Measurements from ENCODE around the gene AKAP14. TPM values are rescaled to one million over a fixed set of nuclear protein-coding genes. Genes with fewer than 3 reads are reported as not detected.
"Not testable (repeated sequence)": the region's sequence is repeated elsewhere in the genome, so short reads cannot be mapped to it uniquely, and the experiment has no call there.

AKAP14 gene
- total RNA-seq = not detected in 2 replicates
- polyA plus RNA-seq (2012) = 0.67 TPM

DNA sequence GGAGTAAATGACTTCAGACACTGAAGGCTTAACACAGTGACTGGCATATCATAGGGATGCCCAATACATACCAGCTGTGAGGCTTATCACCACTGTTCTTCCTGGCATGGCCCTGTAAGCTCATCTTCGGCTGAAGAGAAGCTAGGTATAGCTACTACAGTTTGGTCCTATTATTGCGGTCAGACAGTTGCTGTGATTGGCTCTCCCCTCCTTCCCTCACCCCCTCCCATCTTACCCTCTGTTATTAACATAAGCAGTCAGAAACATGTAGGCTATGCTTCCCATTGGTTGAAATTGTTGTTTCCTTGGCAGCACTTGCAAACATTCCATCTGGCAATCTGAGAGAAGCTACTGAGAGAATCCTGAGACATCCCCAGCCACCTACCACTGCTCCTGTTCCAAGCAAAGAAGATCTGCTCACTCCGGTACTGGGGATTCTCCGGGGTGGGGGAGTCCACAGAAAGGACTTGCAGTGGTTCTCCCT, at the start of gene AKAP14:
AKAP14 (plus strand) TSS at position 51 of the 484 bp plus-strand sequence. CDS start 7,331 bp downstream, outside the sequence.
- DNase-seq (ENCODE audit: low read depth) = no peak

DNA sequence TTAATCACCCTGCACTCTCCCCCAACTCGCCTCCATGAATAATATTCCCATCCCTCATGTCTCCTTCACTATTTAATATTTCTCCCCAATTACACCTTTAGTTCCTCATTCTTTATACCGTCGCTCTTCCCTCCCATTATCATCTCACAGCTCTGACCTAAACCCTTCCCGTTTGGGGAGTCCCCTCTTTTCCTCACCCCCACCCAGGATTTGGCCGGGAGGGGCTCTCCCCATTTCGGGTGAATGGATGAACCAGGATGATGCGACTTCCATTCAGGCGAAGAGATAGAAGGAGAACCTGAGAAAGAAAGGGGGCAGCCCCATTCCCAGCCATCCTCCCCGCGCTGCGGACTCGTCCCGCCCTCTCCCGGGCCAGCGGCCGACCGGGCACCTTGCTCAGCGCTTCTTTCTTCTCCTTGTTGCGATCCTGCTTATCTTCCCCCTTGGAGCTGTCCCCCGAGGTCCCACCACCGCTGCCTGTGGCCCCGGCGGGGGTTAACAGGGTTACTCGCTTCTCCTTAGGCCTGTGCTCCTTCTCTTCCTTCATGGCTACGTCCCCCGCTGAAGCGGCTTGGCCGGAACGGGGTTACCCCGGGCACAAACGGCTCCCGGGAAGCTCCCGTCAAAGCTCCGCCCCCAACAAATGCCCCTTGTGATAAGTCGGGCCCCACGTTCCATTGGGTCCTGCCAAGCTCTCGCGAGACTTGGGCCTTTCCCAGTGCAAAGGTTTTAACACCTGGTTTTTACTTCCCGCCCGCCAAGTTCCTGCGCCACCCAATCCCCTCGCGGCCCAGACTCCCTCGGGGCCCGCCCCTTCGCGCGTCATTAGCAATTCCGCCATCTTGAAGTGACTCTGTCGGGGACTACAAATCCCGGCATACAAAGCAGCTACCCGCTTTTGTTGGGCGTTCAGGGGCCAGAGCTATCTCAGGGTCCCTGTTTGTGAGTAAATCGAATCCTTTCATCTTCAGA, 43.0 kb upstream of the AKAP14 start, which contains the start of gene UPF3B:
UPF3B (minus strand) TSS at position 582 of the 972 bp plus-strand sequence; CDS start at position 547, 35 bp downstream.
- peak; percentile 98 for DNase-seq (ENCODE audit: low read depth)

DNA sequence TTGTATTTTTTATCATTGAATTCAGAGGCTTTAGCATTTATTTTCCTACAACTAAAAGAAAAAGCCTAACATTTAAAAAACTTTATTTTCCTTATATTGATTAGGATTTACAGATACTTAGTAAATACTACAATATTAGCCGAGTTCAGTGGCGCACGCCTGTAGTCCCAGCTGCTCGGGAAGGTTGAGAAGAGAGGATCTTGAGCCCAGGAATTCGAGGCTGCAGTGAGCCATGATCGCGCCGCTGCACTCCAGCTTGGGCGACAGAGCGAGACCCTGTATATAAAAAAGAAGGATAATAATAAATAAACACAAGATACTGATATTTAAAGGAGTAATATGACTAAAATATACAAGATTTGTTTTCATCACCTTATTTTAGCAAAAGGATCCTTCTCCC, 42.2 kb upstream of the AKAP14 start:
- DNase-seq (ENCODE audit: low read depth) = peak; percentile 17

DNA sequence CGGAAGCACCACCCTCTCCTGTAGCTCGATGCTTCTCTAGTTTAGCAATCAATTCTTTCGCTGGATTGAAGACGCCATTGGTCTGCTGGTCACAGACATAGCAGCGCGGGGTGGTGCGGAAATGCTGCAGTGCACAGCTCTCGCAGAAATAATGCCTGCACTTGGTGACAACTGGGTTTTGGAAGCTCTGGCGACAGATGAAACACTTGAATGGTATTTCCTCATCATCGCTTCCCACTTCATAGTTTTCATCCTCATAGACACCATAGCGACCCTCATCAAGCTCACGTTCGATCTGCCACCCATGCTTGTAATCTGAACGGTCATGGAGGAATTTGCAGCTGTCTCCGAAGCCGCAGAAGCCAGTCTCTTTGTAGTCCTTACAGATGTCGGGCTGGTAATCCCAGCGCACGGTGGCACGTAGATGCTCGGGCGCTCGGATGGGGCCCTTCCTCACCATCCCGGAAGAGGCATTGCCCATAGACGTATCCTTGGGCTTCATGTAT, 25.0 kb upstream of the AKAP14 start:
- DNase-seq (ENCODE audit: low read depth) = peak; percentile 59

DNA sequence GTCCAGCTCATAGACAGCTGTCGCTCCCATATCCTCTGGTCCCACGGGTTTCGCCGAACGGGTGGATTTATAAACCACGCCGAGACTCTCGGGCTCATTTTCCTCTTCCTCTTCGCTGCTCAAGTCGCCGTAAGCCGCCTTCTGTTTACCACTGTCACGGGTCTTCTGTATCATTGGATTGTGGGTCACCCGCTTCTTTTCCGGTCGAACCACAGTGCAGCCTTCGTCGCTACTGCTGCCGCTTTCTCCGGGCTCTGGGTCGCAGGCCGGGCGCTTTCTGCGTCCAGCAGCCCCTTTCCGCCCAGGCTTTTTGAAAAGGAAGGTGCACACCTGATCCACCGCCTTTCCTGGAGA, 24.5 kb upstream of the AKAP14 start:
- no peak for DNase-seq (ENCODE audit: low read depth)

DNA sequence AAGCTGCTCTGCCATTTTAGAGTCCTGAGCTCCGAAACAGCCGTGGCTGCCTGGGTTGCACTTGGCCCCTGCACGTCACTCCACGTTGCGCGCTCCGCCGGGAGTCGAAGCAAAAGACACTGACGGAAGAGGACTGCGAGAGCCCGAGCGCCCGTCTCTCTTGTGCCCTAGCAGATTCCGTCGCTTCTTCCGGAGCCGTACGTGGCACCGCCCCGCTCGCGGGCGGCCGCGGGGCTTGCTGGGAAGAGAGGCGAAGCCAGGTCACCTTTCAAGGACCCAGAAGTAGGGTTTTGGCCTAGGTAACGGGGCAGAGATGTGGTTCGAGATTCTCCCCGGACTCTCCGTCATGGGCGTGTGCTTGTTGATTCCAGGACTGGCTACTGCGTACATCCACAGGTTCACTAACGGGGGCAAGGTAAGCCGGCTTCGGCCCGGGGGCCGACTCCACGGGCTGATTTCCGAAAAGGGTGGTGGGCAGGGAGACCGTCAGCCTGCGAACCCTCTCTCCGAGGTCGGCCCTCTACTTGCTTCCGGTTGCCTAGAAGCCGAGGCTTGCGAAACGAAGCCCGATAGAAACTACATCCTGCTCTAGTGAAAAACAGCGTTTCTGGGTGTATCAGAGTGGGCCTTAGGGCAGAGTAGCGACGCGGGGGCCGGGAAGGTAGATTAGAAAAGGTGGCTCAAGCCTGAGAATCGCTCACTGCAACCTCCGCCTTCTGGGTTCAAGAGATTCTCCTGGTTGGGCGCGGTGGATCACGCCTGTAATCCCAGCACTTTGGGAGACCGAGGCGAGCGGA, 23.9 kb upstream of the AKAP14 start, which contains the start of the genes NDUFA1 and RNF113A:
NDUFA1 (plus strand) TSS at position 234 of the 797 bp plus-strand sequence; CDS start at position 314, 80 bp downstream.
RNF113A (minus strand) TSS at position 135 of the 797 bp plus-strand sequence; CDS start at position 15, 120 bp downstream.
- peak; percentile 82 for DNase-seq (ENCODE audit: low read depth)

DNA sequence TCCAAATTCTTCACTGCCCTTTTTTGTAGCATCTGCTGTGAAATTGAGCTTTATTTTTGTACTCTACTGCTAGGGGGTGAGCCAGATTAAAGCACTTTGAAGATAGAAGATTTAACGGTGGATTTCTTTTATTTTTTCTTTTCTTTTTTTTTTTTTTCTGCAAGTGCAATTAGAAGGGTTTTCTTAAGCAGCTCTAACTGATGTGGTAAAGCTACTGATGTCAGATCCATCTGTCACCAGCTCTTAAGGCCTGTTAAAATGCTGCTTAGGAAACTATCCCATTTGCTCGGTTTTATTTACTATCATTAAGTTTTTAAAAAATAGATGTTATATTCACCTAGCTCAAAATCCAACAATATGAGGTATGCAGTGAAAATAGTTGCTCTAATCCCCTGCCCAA, 17.0 kb upstream of the AKAP14 start:
- no peak for DNase-seq (ENCODE audit: low read depth)

DNA sequence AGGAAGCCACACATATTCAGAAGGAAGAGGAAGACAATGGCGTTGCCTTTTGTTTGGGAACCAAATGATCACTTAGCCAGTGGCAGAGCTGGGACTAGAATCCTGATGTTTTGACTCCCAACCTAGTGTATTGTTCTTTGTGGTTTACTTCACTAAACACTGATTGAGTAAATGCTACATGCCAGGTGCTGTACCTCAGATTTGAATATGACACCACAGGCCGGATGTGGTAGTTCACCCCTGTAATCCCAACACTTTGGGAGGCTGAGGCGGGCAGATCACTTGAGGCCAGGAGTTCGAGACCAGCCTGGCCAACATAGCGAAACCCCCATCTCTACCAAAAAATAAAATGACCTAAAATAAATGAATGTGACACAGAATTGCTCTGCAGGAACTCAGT, 15.6 kb upstream of the AKAP14 start:
- DNase-seq (ENCODE audit: low read depth) = no peak

DNA sequence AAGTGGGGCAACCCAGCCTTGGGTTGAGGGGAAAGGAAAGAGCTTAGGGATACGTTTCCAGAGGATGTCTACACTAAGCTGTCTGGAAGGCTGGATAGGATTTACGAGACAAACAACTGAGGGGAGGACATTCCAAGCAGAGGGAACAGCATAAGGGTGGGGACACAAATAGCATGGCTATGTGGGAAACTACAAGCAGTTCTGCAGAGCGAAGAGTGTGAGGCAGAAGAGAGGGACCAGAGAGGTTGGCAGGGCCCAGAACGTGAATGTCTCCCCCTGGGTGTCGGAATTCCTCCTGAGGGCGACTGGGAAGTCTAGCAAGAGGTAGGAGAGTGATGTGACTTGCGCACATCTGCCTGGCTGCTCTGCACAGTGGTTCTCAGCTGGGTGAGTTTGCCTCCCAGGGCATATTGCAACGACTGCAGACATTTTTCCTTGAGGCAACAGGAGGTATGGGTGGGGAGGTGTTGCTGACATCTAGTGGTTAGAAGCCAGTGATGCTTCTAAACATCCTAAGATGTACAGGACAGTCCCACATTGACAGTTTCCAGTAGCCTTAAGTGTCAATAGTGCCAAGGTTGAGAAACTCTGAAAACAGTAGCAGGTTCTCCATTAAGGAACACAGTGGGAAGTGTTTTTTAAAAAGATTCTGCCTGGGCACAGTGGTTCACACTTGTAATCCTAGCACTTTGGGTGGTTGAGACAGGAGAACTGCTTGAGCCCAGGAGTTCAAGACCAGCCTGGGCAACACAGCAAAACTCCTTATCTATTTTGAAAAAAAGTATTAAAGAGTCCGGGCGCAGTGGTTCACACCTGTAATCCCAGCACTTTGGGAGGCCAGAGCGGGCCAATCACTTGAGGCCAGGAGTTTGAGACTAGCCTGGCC, 14.9 kb upstream of the AKAP14 start:
- peak; percentile 44 for DNase-seq (ENCODE audit: low read depth)

DNA sequence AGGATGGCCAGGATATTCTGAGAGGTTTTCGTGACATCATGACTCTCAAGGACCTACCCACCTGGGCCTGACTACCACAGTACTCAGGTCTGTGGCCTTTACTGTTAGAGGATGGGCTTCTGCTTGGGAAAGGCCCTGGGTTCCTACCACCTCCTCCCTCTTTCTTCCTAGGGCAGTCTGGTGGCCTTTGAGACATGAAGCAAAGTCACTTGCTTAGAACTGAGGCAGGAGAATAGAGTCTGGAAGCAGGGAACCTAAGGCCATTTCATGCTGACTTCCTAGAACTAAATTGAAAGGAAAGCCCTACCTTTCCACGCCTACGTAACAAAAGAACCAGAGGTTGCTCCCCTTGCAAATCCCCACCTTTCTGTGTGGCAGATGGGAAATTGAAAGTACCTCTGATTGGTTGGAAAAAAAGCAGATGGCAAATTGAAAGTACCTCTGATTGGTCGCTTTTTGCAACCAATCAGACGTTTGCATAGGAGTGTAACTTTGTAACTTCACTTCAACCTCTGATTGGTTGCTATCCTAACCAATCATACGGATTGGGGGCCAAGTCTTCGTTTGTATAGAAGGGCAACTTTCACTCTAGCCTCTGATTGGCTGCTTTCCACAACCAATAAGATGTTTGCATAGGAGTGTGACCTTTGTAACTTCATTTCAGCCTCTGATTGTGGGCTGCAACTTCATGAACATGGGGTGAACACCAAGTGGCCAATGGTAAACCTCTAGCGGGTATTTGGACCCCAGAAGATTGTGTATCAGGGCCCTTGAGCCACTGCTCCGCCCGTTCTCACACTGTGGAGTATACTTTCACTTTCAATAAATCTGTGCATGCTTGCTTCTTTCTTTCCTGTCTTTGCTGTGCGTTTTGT, 9.9 kb upstream of the AKAP14 start:
- no peak for DNase-seq (ENCODE audit: low read depth)

DNA sequence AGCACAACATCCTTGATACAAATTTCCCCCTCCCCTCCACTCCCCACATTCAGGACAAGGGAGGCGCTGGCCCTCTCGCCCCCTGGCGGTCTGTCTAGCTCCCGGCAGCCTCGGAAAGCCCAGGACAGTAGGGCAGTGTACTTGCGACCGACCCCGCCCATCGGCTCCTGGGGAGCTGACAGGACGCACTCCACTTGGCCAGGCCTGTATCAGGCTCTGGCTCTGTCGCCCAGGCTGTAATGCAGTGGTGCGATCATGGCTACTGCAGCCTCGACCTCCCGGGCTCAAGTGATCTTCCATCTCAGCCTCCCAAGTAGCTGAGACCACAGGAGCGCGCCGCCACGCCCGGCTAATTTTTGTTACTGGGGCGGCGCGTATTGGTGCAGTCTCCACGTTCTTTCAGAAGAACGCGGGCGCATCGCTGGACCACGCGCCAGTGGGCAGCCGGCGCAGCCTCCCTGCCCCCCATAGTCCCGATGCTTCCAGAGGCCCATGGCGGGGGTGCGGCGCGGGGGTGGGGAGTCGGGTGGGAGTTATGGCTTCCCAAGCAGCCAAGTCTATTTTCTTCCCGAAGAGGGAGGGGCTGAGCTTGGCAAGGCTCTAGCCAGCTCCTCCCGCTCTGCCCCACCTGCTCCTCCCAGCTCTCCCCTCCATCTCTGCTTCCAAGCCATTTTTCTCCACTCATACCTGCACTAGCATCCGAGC, 7.8 kb upstream of the AKAP14 start:
- DNase-seq (ENCODE audit: low read depth) = no peak

DNA sequence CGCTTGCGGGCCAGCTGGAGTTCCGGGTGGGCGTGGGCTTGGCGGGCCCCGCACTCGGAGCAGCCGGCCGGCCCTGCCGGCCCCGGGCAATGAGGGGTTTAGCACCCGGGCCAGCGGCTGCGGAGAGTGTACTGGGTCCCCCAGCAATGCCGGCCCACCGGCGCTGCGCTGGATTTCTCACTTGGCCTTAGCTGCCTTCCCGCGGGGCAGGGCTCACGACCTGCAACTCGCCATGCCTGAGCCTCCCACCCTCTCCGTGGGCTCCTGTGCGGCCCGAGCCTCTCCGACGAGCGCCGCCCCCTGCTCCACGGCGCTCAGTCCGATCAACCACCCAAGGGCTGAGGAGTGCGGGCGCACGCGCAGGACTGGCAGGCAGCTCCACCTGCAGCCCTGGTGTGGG, 5.1 kb upstream of the AKAP14 start:
- not testable (repeated sequence) for DNase-seq (ENCODE audit: low read depth)

DNA sequence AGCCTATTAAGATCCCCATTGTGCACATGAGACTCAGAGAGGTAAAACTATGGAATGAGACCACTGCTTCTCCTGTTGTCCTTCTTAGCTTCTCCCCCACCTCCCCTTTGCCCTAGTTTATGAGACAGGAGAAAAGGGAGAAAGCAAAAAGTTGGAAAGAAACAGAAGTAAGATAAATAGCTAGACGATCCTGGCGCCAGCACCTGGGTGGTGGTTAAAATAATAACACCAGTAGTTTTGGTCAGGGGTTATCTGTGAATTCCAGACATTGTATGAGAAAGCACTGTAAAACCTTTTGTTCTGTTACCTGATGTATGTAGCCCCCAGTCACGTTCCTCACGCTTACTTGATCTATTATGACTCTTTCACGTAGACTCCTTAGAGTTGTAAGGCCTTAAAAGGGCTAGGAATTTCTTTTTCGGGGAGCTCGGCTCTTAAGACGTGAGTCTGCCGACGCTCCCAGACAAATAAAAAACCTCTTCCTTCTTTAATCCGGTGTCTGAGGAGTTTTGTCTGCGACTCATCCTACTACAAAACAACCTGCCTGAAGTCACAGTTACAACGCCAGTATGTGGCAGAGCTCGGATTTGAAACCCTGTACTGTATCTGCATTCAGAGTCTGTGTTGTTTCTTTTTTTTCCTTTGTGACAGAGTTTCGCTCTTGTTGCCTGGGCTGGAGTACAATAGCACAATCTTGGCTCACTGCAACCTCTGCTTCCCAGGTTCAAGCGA, 3.6 kb upstream of the AKAP14 start:
- not testable (repeated sequence) for DNase-seq (ENCODE audit: low read depth)

DNA sequence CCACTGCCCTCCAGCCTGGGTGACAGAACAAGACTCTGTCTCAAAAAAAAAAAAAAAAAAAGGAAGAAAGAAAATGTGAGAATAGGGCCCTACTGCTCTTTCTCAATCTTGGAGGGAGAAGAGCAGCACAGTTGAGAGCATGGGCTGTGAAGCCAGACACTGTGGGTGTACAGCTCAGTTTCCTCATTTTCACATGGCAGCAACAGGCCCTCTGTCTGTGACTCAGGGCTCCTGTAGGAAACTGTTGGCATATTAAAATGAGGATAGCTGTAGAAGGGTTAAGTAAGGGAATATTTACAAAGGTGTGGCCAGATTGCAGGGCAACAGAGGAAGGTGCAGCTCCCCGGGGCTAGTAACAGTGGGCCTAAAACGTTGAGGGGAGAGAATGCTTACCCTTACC, 3.4 kb downstream of the AKAP14 start:
- DNase-seq (ENCODE audit: low read depth) = no peak

DNA sequence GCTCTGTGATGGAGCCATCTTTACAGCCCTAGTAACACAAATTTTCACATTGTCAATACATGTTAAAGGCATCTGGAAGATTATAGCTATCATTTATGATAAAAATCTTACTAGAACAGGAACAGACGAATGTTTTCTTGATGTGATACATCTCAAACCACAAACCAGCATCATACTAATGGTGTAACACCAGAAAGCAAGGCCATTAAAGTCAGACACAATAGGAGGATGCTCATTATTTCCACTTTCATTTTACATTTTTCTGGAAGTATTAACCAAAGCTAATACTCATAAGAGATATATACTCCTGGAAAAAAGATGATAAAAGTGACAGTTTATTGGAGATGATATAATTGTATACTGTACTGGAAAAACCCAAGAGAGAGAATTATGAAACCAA, 5.3 kb downstream of the AKAP14 start:
- DNase-seq (ENCODE audit: low read depth) = no peak

DNA sequence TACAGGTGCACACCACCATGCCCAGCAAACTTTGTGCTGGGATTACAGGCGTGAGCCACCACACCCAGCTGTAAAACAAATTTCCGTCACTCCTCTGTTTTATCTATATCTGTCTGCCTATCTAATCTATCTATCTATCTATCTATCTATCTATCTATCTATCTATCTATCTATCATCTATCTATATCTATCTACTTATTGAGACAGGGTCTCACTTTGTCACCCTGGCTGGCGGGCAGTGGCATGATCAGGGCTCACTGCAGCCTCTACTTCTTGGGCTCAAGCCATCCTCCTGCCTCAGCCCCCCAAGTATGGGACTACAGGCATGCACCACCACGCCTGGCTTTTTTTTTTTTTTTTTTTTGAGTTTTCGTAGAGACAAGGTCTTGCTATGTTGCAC, 20.6 kb downstream of the AKAP14 start:
- DNase-seq (ENCODE audit: low read depth) = no peak

DNA sequence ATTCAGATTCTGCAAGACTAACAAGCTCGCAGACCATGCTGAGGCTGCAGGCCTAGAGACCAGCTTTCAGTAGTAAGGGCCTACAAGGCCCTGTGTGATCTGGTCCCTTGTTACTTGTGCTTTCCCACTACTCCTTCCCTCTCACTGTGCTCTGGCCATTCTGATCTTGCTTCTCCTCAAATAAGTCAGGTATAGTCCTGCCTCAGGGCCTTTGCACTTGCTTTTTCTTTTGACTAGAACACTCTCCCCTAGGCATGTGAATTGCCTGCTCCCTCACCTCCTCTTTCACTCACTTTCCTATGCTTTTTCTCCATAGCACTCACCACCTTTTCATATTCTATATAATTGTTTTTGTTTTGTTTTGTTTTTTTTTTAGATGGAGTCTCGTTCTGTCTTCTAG, 22.2 kb downstream of the AKAP14 start:
- no peak for DNase-seq (ENCODE audit: low read depth)
